ENCODE data around the gene PRPF8. TPM values are rescaled to one million over a fixed set of nuclear protein-coding genes. Genes with fewer than 3 reads are reported as not detected.
"Not testable (repeated sequence)": the region's sequence is repeated elsewhere in the genome, so short reads cannot be mapped to it uniquely, and the experiment has no call there.

PRPF8 gene
- total RNA-seq, 2 donors from 2014 or later, result 348 to 422 TPM

- H3K4me3 Mint-ChIP-seq, result peak overlapping the region; percentile 73
- H3K27ac Mint-ChIP-seq, result peak overlapping the region; percentile 58 to 63
- H3K36me3 Mint-ChIP-seq, result no peaks in the 10 kb centered on the region
- peak; percentile 55 for DNase-seq (ENCODE audit: low spot score)
- ATAC-seq, result peak; percentile 76 to 85
- H3K27me3 Mint-ChIP-seq, result no peaks in the 10 kb centered on the region
- H3K9me3 Mint-ChIP-seq, result no peaks in the 10 kb centered on the region
- H3K4me1 Mint-ChIP-seq (ENCODE audit: low read depth in 2 of 2), result peaks cover 27 to 32% of the 10 kb centered on the region in 2 donors
Measured at GRCh38 chr17:1724869-1725641, 40.4 kb upstream of the PRPF8 start.

- Mint-ChIP-seq H3K27ac (peak within 1 kb of the TSS; percentile 89 to 94), H3K4me1 (ENCODE audit: low read depth in 2 of 2) (peaks cover 22 to 28% of the 10 kb centered on the region in 2 donors), H3K36me3 (no peaks in the 10 kb centered on the region)
Measured at GRCh38 chr17:1724351-1724868, 39.7 kb upstream of the PRPF8 start, which contains the start of gene WDR81. Gene WDR81 (plus strand): TSS chr17:1724704. CDS start chr17:1724960, 256 bp downstream.

GRCh38 chr17:1722022-1722421 is 37.4 kb upstream of the PRPF8 start:
- H3K27me3 Mint-ChIP-seq, H3K9me3 Mint-ChIP-seq, H3K36me3 Mint-ChIP-seq, ATAC-seq, H3K4me3 Mint-ChIP-seq: not testable (repeated sequence)
- peak overlapping the region; percentile 89 to 94 for H3K27ac Mint-ChIP-seq
- peak; percentile 13 for DNase-seq (ENCODE audit: low spot score)
- H3K4me1 Mint-ChIP-seq (ENCODE audit: low read depth in 2 of 2), result peaks cover 26 to 33% of the 10 kb centered on the region in 2 donors

More at GRCh38 chr17:1724351-1724868, 39.7 kb upstream of the PRPF8 start, which contains the start of gene WDR81:
- H3K4me3 Mint-ChIP-seq, result peak within 1 kb of the TSS; percentile 80
- H3K9me3 Mint-ChIP-seq, result no peaks in the 10 kb centered on the region
- no peaks in the 10 kb centered on the region for H3K27me3 Mint-ChIP-seq
- DNase-seq (ENCODE audit: low spot score) (peak; percentile 90), ATAC-seq (peak; percentile 86 to 90)

GRCh38 chr17:1720856-1721386 is 36.3 kb upstream of the PRPF8 start:
- DNase-seq (ENCODE audit: low spot score) (peak; percentile 77), ATAC-seq (no peak)
- Mint-ChIP-seq H3K36me3 (no peaks in the 10 kb centered on the region), H3K27ac (peak overlapping the region in 1 of 2 donors; percentile 54), H3K4me1 (ENCODE audit: low read depth in 2 of 2) (peaks cover 28 to 41% of the 10 kb centered on the region in 2 donors), H3K27me3 (no peaks in the 10 kb centered on the region), H3K4me3 (no peak overlapping the region), H3K9me3 (no peaks in the 10 kb centered on the region)

- peak overlapping the region; percentile 100 for H3K27ac Mint-ChIP-seq
- ATAC-seq (no peak), DNase-seq (ENCODE audit: low spot score) (peak; percentile 58)
- no peaks in the 10 kb centered on the region for H3K9me3 Mint-ChIP-seq
- no peaks in the 10 kb centered on the region for H3K36me3 Mint-ChIP-seq
- peak overlapping the region; percentile 97 for H3K4me3 Mint-ChIP-seq
- H3K4me1 Mint-ChIP-seq (ENCODE audit: low read depth in 2 of 2), result peaks cover 33 to 35% of the 10 kb centered on the region in 2 donors
- H3K27me3 Mint-ChIP-seq, result no peaks in the 10 kb centered on the region
Measured at GRCh38 chr17:1718362-1719165, 33.9 kb upstream of the PRPF8 start.

GRCh38 chr17:1716912-1717695 is 32.4 kb upstream of the PRPF8 start:
- Mint-ChIP-seq H3K4me3 (peak overlapping the region; percentile 97), H3K27me3 (no peaks in the 10 kb centered on the region), H3K9me3 (no peaks in the 10 kb centered on the region), H3K36me3 (peaks cover 3% of the 10 kb centered on the region), H3K27ac (peak overlapping the region; percentile 100), H3K4me1 (ENCODE audit: low read depth in 2 of 2) (peaks cover 30% of the 10 kb centered on the region in 2 donors)
- ATAC-seq, result peak; percentile 77 to 83
- peak; percentile 96 for DNase-seq (ENCODE audit: low spot score)

- peaks cover 11% of the 10 kb centered on the region for H3K36me3 Mint-ChIP-seq
- H3K4me3 Mint-ChIP-seq, result peak overlapping the region; percentile 97
- no peaks in the 10 kb centered on the region for H3K27me3 Mint-ChIP-seq
- peaks cover 33 to 37% of the 10 kb centered on the region in 2 donors for H3K4me1 Mint-ChIP-seq (ENCODE audit: low read depth in 2 of 2)
- DNase-seq (ENCODE audit: low spot score), result peak; percentile 100
- ATAC-seq, result peak; percentile 91
- peak overlapping the region; percentile 100 for H3K27ac Mint-ChIP-seq
- no peaks in the 10 kb centered on the region for H3K9me3 Mint-ChIP-seq
Measured at GRCh38 chr17:1716076-1716911, 31.6 kb upstream of the PRPF8 start.

- Mint-ChIP-seq H3K36me3 (peaks cover 11% of the 10 kb centered on the region), H3K9me3 (no peaks in the 10 kb centered on the region), H3K27ac (peak overlapping the region; percentile 100), H3K27me3 (no peaks in the 10 kb centered on the region), H3K4me1 (ENCODE audit: low read depth in 2 of 2) (peaks cover 31 to 33% of the 10 kb centered on the region in 2 donors), H3K4me3 (peak overlapping the region; percentile 97)
- DNase-seq (ENCODE audit: low spot score) (no peak), ATAC-seq (no peak)
Measured at GRCh38 chr17:1715803-1716075, 31.1 kb upstream of the PRPF8 start.

- DNase-seq (ENCODE audit: low spot score), result peak; percentile 79
- ATAC-seq, result no peak
- Mint-ChIP-seq H3K9me3 (no peaks in the 10 kb centered on the region), H3K27ac (peak overlapping the region in 1 of 2 donors; percentile 68), H3K27me3 (no peaks in the 10 kb centered on the region), H3K36me3 (peaks cover 11% of the 10 kb centered on the region), H3K4me3 (peak overlapping the region; percentile 79), H3K4me1 (ENCODE audit: low read depth in 2 of 2) (peaks cover 30 to 31% of the 10 kb centered on the region in 2 donors)
Measured at GRCh38 chr17:1714980-1715802, 30.5 kb upstream of the PRPF8 start.

GRCh38 chr17:1714427-1714979 is 29.8 kb upstream of the PRPF8 start:
- H3K4me1 Mint-ChIP-seq (ENCODE audit: low read depth in 2 of 2), result peaks cover 30 to 31% of the 10 kb centered on the region in 2 donors
- peak overlapping the region; percentile 79 for H3K4me3 Mint-ChIP-seq
- ATAC-seq, result no peak
- H3K27me3 Mint-ChIP-seq, result no peaks in the 10 kb centered on the region
- no peaks in the 10 kb centered on the region for H3K9me3 Mint-ChIP-seq
- peaks cover 11% of the 10 kb centered on the region for H3K36me3 Mint-ChIP-seq
- DNase-seq (ENCODE audit: low spot score), result peak; percentile 65
- peak overlapping the region in 1 of 2 donors; percentile 68 for H3K27ac Mint-ChIP-seq

GRCh38 chr17:1713878-1714426 is 29.3 kb upstream of the PRPF8 start:
- H3K4me1 Mint-ChIP-seq (ENCODE audit: low read depth in 2 of 2), result peaks cover 30 to 31% of the 10 kb centered on the region in 2 donors
- H3K4me3 Mint-ChIP-seq, result peak overlapping the region; percentile 41
- no peaks in the 10 kb centered on the region for H3K27me3 Mint-ChIP-seq
- peaks cover 11% of the 10 kb centered on the region for H3K36me3 Mint-ChIP-seq
- peak; percentile 6 for DNase-seq (ENCODE audit: low spot score)
- H3K9me3 Mint-ChIP-seq, result no peaks in the 10 kb centered on the region
- no peak for ATAC-seq
- peak overlapping the region in 1 of 2 donors; percentile 68 for H3K27ac Mint-ChIP-seq
